GM18520 (cell line): Measurements from ENCODE around the gene SEZ6L.
"Not testable (repeated sequence)": the region's sequence is repeated elsewhere in the genome, so short reads cannot be mapped to it uniquely, and the experiment has no call there.

Experiments
- ATAC-seq: cut with Tn5 transposase; IDR thresholded peaks from one replicate; pipeline ENCODE4 v1.9.1; 2021; ENCODE audit not compliant: unreplicated experiment

Gene SEZ6L

GRCh38 chr22:26377170-26377830, 208.0 kb downstream of the SEZ6L start:
- no peak for ATAC-seq

GRCh38 chr22:26380072-26380830, 211.0 kb downstream of the SEZ6L start:
- ATAC-seq: no peak

DNA sequence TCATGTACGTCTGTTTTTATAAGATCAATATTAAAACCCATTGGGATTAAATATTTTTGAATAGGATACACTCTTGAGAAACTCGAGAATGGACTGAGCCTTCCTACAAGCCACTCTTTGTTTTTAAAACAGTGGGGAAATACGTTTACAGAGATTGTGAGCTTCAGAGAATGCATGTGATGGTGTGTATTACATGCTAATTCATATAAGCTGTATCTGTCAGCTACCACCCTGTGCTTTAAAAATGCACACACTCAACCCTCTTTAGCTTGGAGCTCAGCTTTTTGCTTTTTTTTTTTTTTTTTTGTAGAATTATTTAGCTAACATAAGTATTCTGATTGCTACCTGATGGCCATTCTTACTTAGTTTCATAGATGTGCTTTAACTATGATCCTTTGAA, 213.5 kb downstream of the SEZ6L start:
- ATAC-seq: no peak

- no peak for ATAC-seq
Measured at GRCh38 chr22:26383968-26384556, 214.8 kb downstream of the SEZ6L start.

DNA sequence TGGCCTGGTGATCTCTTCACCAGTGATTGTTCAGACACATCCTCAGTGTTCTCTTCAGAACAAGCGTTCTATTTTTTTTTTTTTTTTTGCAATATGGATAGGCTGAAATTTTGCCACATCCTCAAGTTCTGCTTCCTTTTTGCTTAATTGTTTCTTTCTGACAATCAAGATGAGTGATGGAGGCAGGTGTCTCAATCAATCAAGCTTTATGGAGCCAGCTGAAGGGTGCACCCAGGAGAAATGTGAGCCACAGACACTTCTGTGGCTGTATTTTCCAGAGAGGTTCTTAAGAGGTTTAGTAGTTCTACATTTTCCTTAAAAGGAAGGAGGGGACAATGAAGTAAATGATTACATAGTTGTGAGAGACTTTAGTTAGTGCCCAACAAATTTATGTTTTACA, 215.9 kb downstream of the SEZ6L start:
- no peak for ATAC-seq

DNA sequence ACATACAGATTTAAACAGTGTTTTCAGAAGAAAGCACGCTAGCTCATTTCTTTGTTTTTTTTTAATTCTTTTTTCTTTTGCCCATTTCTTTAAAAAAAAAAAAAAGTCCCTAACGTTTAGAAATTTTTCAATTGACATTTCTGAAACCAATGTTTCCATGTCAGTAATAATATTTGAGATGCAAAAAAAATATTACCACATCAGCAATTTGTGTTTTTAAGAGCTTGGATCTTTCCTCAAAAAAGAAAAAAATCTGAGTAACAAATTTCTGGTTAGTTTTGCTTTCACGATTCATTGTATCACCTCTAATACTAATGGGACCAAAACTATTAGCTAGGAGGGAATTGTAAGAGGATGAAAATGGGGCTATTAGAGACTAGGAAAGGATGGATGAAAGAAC, 219.9 kb downstream of the SEZ6L start:
- ATAC-seq: no peak

DNA sequence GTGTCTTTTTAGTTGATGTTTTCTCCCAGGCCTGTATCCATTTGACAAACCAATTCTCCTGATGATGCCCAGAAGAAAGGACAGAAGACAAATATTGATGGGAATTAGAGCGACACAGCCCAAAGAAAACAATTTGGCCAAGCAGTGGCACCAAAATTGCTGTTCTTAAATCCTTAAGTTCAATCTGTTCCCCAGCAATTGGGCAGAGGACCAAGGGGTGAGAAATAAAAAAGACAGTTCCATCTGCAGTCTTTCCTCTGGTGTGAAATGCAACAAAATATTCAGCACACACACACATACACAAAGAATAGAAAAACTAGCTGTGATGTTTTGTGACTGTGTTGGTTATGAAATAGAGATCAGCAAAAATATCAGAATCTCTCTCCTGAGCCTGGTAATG, 221.8 kb downstream of the SEZ6L start:
- ATAC-seq: no peak

DNA sequence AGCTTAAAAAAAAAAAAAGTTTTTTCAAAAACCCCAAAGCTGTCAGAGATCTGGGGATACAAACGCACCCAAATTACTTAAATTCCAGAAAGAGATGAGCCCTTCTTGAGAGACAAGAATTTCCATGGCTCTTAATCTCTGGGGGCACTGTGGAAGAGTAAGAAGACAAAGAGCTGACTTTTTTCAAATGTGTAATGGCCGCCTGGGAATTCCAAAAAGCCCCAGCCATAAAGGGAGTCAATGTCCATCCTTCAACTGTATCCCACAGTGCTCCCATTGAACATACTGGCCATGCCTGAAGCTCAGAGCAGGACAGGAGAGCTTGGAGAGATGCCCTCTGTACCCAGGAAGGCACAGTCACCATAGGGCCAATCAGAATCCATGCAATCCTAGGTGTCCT, 222.4 kb downstream of the SEZ6L start:
- no peak for ATAC-seq

- no peak for ATAC-seq
Measured at GRCh38 chr22:26393929-26394328, 224.7 kb downstream of the SEZ6L start.

DNA sequence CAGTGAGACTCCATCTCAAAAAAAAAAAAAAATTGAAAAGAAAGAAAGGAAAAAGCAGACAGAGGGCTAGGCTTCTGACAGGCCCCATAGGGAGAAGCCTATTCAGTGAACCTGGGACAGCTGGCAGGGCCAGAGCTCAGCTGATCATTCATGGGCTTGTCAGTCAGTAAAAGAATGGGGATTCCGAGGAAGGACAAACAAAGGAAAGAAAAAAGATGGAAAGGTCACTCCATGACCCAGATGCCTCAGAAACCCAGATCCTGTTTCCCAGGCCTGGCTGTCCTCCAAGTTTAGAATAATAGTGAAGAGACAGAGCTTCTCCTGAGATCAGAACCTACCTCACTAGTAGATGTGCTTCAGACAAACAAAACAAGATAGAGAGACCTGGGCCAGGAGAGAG, 225.5 kb downstream of the SEZ6L start:
- no peak for ATAC-seq

DNA sequence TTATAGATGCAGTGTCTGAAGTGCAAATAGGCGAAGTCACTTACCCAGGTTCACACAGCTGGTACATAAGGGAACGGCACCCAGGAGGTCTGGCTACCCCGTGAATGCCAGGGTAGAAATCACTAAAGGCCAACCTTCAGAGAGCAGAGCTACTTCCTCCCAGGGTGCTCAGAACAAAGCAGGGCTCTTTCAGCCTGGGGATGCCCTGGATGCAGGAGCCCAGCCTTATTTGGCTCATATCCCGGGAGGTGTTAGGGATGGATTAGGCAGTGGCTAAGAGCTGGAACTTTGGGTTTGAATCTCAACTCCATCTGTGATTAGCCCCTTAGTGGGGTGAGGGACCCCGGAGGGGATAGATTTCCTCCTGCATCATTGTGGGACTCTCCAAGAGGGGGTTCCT, 226.7 kb downstream of the SEZ6L start:
- no peak for ATAC-seq

- no peak for ATAC-seq
Measured at GRCh38 chr22:26398741-26399153, 229.5 kb downstream of the SEZ6L start.

- ATAC-seq: no peak
Measured at GRCh38 chr22:26399289-26399688, 230.0 kb downstream of the SEZ6L start.

DNA sequence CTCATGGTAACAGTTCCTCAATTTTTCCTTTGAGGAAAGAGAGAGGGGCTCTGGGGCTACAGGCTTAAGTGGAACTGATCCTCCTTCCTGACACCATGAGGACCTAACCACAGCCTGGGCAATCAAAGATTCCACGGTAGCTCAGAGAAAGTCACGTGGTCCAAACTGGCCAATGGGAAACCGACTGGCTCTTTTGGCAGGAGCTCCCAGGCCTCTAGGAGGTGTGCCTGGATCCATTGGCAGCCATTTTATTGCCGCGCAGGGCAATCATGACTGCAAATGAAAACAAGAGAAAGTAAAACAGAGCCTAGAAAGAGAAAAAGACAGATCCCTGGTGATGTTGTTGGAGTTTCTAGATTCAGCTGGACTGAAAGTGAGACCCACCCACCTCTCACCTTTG, 232.5 kb downstream of the SEZ6L start:
- no peak for ATAC-seq

- ATAC-seq: no peak
Measured at GRCh38 chr22:26404851-26405421, 235.7 kb downstream of the SEZ6L start.

GRCh38 chr22:26406118-26406517, 236.9 kb downstream of the SEZ6L start:
- no peak for ATAC-seq

DNA sequence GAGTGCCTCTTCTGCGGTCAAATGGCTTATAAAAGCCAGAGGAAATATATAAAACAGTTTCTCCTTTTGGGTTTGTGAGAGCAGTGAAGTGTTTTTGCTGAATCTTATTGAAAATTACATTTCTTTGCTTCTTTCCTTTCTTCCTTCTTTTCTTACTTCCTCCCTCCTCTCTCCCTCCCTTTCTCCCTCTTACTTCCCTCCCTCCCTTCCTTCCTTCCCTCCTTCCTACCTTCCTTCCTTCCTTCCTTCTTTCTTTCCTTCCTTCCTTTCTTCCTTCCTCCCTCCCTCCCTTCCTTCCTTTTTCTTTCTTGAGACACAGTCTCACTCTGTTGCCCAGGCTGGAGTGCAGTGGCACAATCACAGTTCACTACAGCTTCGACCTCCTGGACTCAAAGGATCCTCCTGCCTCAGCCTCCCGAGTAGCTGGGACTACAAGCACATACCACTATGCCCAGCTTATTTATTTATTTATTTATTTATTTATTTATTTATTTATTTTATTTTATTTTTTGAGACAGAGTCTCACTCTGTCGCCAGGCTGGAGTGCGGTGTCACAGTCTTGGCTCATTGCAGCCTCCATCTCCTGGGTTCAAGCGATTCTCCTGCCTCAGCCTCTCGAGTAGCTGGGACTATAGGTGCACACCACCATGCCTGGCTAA, 239.4 kb downstream of the SEZ6L start:
- not testable (repeated sequence) for ATAC-seq

DNA sequence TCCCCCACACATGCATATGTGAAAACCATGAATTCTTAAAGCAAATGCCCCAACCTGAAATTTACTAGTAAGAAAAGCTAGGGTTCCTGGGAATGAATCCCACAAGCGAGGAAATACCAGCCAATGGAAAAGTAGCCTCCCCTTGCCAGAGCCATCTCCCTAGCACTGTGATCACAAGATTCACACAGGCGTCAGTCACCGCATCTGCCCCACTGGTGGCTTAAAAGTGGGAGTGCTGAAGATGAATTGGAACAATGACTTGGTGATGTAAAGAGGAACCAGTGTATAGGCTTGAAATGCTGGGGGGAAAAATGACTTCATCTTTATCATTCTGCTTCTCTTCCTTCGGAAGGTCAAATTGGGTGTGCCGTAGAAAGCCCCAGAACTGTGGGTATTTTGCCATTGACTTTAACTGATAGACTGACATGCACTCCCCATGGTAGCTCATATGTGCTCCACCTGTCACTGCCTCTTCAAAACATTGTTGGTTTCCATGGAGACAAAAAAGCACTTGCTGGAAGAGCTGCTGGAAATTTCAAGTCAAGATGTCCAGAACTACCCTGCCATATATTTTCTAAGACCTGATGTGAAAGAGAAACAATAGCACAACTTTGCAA, 240.6 kb downstream of the SEZ6L start:
- ATAC-seq: no peak

- no peak for ATAC-seq
Measured at GRCh38 chr22:26410386-26410785, 241.1 kb downstream of the SEZ6L start.

GRCh38 chr22:26414347-26414746, 245.1 kb downstream of the SEZ6L start:
- no peak for ATAC-seq

DNA sequence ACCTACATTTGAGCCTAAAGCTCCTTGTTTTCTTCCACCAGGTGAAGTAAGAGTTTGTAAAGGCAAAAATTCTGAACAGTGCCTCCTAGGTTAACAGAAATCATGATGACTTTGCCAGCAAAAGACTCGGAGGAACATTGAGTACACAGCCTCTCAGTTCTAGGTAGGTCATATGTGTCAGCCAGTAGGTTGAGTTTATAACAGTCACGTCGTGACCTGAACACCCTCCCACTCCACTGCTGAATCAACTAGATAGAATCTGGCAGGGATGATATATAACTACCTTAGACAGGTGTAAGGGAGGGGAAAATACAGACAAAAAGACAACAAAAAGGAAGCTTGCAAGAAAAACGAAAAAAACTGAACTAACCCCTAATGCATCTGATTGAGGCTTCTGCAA, 247.0 kb downstream of the SEZ6L start:
- ATAC-seq: no peak
